ENCODE measurements around the gene CNOT9.

GRCh38 chr2:218576854-218577253 lies 8.2 kb downstream of the CNOT9 start:
- no peak for TF ChIP-seq TAF1 (IDR thresholded peaks at IDR 0.05; ENCODE audit: low read depth)
- TF ChIP-seq, protein P1, sequence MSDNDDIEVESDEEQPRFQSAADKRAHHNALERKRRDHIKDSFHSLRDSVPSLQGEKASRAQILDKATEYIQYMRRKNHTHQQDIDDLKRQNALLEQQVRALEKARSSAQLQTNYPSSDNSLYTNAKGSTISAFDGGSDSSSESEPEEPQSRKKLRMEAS (IDR thresholded peaks at IDR 0.05) = no peak
- no peak for TF ChIP-seq CEBPB (IDR thresholded peaks at IDR 0.05)
- no peak for TF ChIP-seq TCF12 (IDR thresholded peaks at IDR 0.05; ENCODE audit: low read depth)

All from Ishikawa (cell line).